Activated T-cell treated with anti-CD3 and anti-CD28 coated beads, Interleukin-2, amount 50 U/mL, for 4 hours (primary cell): ENCODE data around the gene SCO2. TPM values are rescaled to one million over a fixed set of nuclear protein-coding genes. Genes with fewer than 3 reads are reported as not detected.

Source experiments
- ATAC-seq, 2 donors: fragments of 200-7000 bp; cut with Tn5 transposase; one replicate each; pipeline ENCODE4 v1.10.0; 2021
- DNase-seq: peaks from one replicate; pipeline ENCODE4 v3.0.0-alpha.2; 2020
- H3K27me3 Mint-ChIP-seq: one replicate; pipeline ENCODE4 v1.8.0; 2021; ENCODE audit warnings: low read depth, mixed read lengths
- H3K36me3 Mint-ChIP-seq: one replicate; pipeline ENCODE4 v1.8.0; 2022; ENCODE audit warnings: mixed read lengths; ENCODE audit not compliant: insufficient read depth
- H3K4me1 Mint-ChIP-seq: one replicate; pipeline ENCODE4 v1.8.0; 2021; ENCODE audit warnings: low read depth, mixed read lengths
- H3K4me3 Mint-ChIP-seq: one replicate; pipeline ENCODE4 v1.8.0; 2021; ENCODE audit warnings: mild to moderate bottlenecking, moderate library complexity, mixed read lengths
- H3K9me3 Mint-ChIP-seq: one replicate; pipeline ENCODE4 v1.8.0; 2021; ENCODE audit warnings: mixed read lengths
- total RNA-seq, 3 donors: library from RNA; stranded (reverse); gene quantifications; one replicate each; pipeline ENCODE4 v1.2.1, GENCODE V29; 2021

The SCO2 gene
- total RNA-seq, 3 donors from 2014 or later: 12.7 to 14.4 (median 14.2) TPM

GRCh38 chr22:50530877-50531545 is 5.6 kb upstream of the SCO2 start:
- peaks cover 48% of the 10 kb centered on the region for H3K4me1 Mint-ChIP-seq
- peak overlapping the region; percentile 90 for H3K4me3 Mint-ChIP-seq
- DNase-seq: peak; percentile 72
- H3K27me3 Mint-ChIP-seq: no peaks in the 10 kb centered on the region
- no peaks in the 10 kb centered on the region for H3K9me3 Mint-ChIP-seq
- peak; percentile 49 to 52 for ATAC-seq
- H3K36me3 Mint-ChIP-seq: no peaks in the 10 kb centered on the region

GRCh38 chr22:50530580-50530876 is 5.1 kb upstream of the SCO2 start:
- H3K9me3 Mint-ChIP-seq: no peaks in the 10 kb centered on the region
- no peaks in the 10 kb centered on the region for H3K27me3 Mint-ChIP-seq
- ATAC-seq (peak in 1 of 2 donors; percentile 0), DNase-seq (no peak)
- H3K36me3 Mint-ChIP-seq: no peaks in the 10 kb centered on the region
- peak overlapping the region; percentile 90 for H3K4me3 Mint-ChIP-seq
- H3K4me1 Mint-ChIP-seq: peaks cover 48% of the 10 kb centered on the region

GRCh38 chr22:50529897-50530579 is 4.6 kb upstream of the SCO2 start, which contains the start of gene TYMP:
Gene TYMP (minus strand): TSS chr22:50530012. CDS start chr22:50529709, 303 bp downstream.
- ATAC-seq (peak; percentile 6 to 16), DNase-seq (peak; percentile 57)
- no peaks in the 10 kb centered on the region for H3K36me3 Mint-ChIP-seq
- no peaks in the 10 kb centered on the region for H3K27me3 Mint-ChIP-seq
- peak within 1 kb of the TSS; percentile 90 for H3K4me3 Mint-ChIP-seq
- peaks cover 48% of the 10 kb centered on the region for H3K4me1 Mint-ChIP-seq
- H3K9me3 Mint-ChIP-seq: no peaks in the 10 kb centered on the region

DNA sequence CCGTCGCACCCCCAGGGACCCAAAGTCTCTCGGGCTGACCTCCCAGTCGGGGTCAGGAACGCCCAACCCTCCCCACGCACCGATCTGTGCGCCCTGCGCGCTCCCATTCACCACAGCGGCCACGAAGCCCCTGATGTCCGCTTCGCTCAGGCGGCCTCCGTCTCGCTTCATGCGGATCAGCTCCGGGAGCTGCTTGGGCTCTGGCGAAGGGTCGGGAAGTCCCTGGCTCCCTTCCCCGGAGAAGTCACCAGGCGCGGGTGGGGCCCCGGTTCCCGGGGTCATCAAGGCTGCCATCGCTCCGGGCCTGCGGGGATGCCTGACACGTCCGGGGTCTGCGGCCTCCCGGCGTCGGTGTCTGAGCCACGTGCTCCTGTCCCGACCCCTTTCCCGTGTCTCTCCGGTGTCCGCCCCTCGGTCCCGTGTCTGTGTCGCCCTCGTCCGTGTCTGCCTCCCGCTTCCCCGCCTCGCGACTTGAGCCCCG is 4.1 kb upstream of the SCO2 start:
- H3K27me3 Mint-ChIP-seq: no peaks in the 10 kb centered on the region
- DNase-seq (no peak), ATAC-seq (no peak)
- peaks cover 49% of the 10 kb centered on the region for H3K4me1 Mint-ChIP-seq
- H3K36me3 Mint-ChIP-seq: peaks cover 3% of the 10 kb centered on the region
- no peaks in the 10 kb centered on the region for H3K9me3 Mint-ChIP-seq
- H3K4me3 Mint-ChIP-seq: peak overlapping the region; percentile 80

DNA sequence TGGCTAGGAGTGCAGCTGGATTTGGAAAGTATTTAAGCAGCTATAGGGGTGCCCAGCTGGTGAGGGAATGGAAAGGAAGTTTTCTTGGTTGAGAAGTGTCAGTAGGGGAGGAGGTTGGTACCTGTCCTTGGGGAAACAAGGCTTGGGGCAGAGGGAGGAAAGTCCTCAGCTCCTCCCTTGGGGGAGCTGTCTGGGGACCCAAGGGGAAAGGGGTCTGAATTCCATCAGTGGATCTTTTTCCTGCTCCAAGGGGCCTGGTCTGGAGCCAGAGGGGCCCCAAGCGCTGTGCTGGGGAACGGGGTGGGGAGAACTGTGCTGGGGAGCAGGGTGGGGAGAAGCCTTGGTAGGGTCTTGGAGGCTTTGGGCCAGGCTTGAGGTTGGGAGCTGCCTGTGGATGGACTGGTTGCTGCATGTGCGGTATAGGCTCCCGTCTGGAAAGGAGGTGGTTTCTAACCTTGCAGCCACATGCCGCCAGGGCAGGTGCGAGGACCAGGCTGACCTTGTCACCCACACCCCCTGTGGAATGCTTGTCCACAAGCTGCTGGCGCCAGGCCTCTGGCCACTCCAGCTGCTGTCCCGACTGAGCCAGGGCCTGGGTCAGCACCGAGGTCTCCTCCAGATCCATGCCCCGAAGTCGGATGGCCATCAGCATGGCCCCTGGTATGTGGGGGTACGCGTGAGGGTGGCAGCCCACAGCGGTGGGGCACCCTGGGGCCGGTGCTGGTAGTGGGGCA is 3.5 kb upstream of the SCO2 start:
- no peak for ATAC-seq
- Mint-ChIP-seq H3K4me3 (peak overlapping the region; percentile 80), H3K27me3 (no peaks in the 10 kb centered on the region), H3K4me1 (peaks cover 44% of the 10 kb centered on the region), H3K36me3 (peaks cover 4% of the 10 kb centered on the region), H3K9me3 (no peaks in the 10 kb centered on the region)
- no peak for DNase-seq

DNA sequence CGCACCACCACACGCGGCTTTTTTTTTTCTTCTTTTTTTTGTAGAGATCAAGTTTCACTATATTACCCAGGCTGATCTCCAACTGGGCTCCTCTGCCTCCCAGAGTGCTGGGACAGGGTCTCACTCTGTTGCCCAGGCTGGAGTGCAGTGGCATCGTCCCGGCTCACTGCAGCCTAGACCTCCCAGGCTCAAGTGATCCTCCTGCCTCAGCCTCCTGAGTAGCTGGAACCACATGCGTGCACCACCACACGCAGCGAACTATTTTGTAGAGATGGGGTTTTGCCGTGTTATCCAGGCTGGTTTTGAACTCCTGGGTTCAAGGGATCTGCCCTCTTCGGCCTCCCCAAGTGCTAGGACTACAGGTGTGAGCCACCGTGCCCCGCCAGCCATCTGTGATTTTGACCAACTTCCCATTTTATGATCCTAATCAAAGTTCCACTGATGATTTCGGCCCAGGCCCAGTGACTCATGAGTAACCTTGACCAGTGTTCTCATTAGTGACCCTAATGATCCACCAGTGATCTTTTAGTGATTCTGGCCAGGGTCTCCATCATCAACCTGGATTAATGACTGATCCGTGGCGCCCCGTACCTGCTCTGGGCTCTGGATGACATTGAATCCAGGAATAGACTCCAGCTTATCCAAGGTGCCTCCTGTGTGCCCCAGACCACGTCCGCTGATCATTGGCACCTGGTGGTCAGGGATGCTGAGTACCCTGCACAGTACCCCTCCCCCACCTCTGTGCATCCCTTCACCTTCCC is 2.7 kb upstream of the SCO2 start:
- no peaks in the 10 kb centered on the region for H3K9me3 Mint-ChIP-seq
- ATAC-seq (no peak), DNase-seq (no peak)
- no peaks in the 10 kb centered on the region for H3K27me3 Mint-ChIP-seq
- peaks cover 7% of the 10 kb centered on the region for H3K36me3 Mint-ChIP-seq
- peaks cover 37% of the 10 kb centered on the region for H3K4me1 Mint-ChIP-seq
- H3K4me3 Mint-ChIP-seq: peak overlapping the region; percentile 80

GRCh38 chr22:50526834-50527801 is 1.7 kb upstream of the SCO2 start:
- Mint-ChIP-seq H3K36me3 (peaks cover 10% of the 10 kb centered on the region), H3K27me3 (no peaks in the 10 kb centered on the region), H3K4me3 (peak overlapping the region; percentile 80), H3K4me1 (peaks cover 31% of the 10 kb centered on the region), H3K9me3 (no peaks in the 10 kb centered on the region)
- ATAC-seq: no peak
- no peak for DNase-seq

- peak overlapping the region; percentile 80 for H3K4me3 Mint-ChIP-seq
- peaks cover 10% of the 10 kb centered on the region for H3K36me3 Mint-ChIP-seq
- H3K27me3 Mint-ChIP-seq: no peaks in the 10 kb centered on the region
- ATAC-seq (peak; percentile 41 to 54), DNase-seq (peak; percentile 81)
- H3K9me3 Mint-ChIP-seq: no peaks in the 10 kb centered on the region
- H3K4me1 Mint-ChIP-seq: peaks cover 31% of the 10 kb centered on the region
Measured at GRCh38 chr22:50526108-50526833, 873 bp upstream of the SCO2 start.

DNA sequence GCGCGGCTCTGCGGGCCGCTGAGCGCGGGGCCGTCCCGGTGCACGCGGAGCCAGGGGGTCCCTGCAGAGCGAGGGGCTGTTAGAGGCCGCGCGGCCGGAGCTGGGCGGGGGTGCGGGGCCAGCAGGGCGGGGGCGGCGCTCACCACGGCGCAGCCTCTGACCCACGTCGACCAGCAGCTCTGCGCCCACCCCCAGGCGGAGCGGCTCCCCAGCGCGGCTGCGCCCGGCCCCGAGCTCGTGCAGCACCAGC is 385 bp upstream of the SCO2 start:
- Mint-ChIP-seq H3K9me3 (no peaks in the 10 kb centered on the region), H3K27me3 (no peaks in the 10 kb centered on the region), H3K4me3 (peak overlapping the region; percentile 94), H3K36me3 (peaks cover 10% of the 10 kb centered on the region), H3K4me1 (peaks cover 29% of the 10 kb centered on the region)
- ATAC-seq: no peak
- no peak for DNase-seq

- ATAC-seq: no peak
Measured at GRCh38 chr22:50524676-50525103, 708 bp downstream of the SCO2 start.

GRCh38 chr22:50523806-50524675 is 1.4 kb downstream of the SCO2 start:
- Mint-ChIP-seq H3K4me3 (peak overlapping the region; percentile 94), H3K9me3 (no peaks in the 10 kb centered on the region), H3K4me1 (peaks cover 29% of the 10 kb centered on the region), H3K36me3 (peaks cover 12% of the 10 kb centered on the region), H3K27me3 (no peaks in the 10 kb centered on the region)
- DNase-seq (no peak), ATAC-seq (no peak)

More at GRCh38 chr22:50524676-50525103, 708 bp downstream of the SCO2 start:
- no peak for DNase-seq
- Mint-ChIP-seq H3K36me3 (peaks cover 11% of the 10 kb centered on the region), H3K4me3 (peak overlapping the region; percentile 94), H3K9me3 (no peaks in the 10 kb centered on the region), H3K4me1 (peaks cover 29% of the 10 kb centered on the region), H3K27me3 (no peaks in the 10 kb centered on the region)

GRCh38 chr22:50523458-50523805 is 2.0 kb downstream of the SCO2 start:
- H3K9me3 Mint-ChIP-seq: no peaks in the 10 kb centered on the region
- H3K36me3 Mint-ChIP-seq: peaks cover 12% of the 10 kb centered on the region
- H3K4me1 Mint-ChIP-seq: peaks cover 23% of the 10 kb centered on the region
- DNase-seq (no peak), ATAC-seq (no peak)
- no peaks in the 10 kb centered on the region for H3K27me3 Mint-ChIP-seq
- peak overlapping the region; percentile 52 for H3K4me3 Mint-ChIP-seq
